GM21447 (cell line): ENCODE data around the gene KRTAP1-1.
"Not testable (repeated sequence)": the region's sequence is repeated elsewhere in the genome, so short reads cannot be mapped to it uniquely, and the experiment has no call there.

Source experiments
- ATAC-seq: cut with Tn5 transposase; IDR thresholded peaks from one replicate; pipeline ENCODE4 v1.9.1; 2021; ENCODE audit not compliant: unreplicated experiment

The KRTAP1-1 gene

GRCh38 chr17:41057547-41057946 is 16.3 kb upstream of the KRTAP1-1 start:
- ATAC-seq: no peak

- not testable (repeated sequence) for ATAC-seq
Observed at GRCh38 chr17:41055130-41055529, 13.9 kb upstream of the KRTAP1-1 start, which contains the start of gene KRTAP2-2. Gene KRTAP2-2 (minus strand): TSS chr17:41055230. CDS start chr17:41055211, 19 bp downstream.

- ATAC-seq: not testable (repeated sequence)
Observed at GRCh38 chr17:41054556-41054955, 13.3 kb upstream of the KRTAP1-1 start.

GRCh38 chr17:41054025-41054424 is 12.8 kb upstream of the KRTAP1-1 start:
- no peak for ATAC-seq

GRCh38 chr17:41052566-41052965 is 11.3 kb upstream of the KRTAP1-1 start:
- no peak for ATAC-seq

- no peak for ATAC-seq
Observed at GRCh38 chr17:41049110-41049509, 7.9 kb upstream of the KRTAP1-1 start.

- ATAC-seq: no peak
Observed at GRCh38 chr17:41048441-41048840, 7.2 kb upstream of the KRTAP1-1 start.

- ATAC-seq: not testable (repeated sequence)
Observed at GRCh38 chr17:41046735-41047465, 5.7 kb upstream of the KRTAP1-1 start, which contains the start of gene KRTAP2-1. Gene KRTAP2-1 (minus strand): TSS chr17:41047316. CDS start chr17:41047267, 49 bp downstream.

- no peak for ATAC-seq
Observed at GRCh38 chr17:41042953-41043352, 1.7 kb upstream of the KRTAP1-1 start.

- ATAC-seq: no peak
Observed at GRCh38 chr17:41037853-41038350, 3.3 kb downstream of the KRTAP1-1 start.

- not testable (repeated sequence) for ATAC-seq
Observed at GRCh38 chr17:41034346-41034935, 6.8 kb downstream of the KRTAP1-1 start, which contains the start of gene KRTAP1-3. Gene KRTAP1-3 (minus strand): TSS chr17:41034874. CDS start chr17:41034821, 53 bp downstream.

GRCh38 chr17:41029633-41030245 is 11.5 kb downstream of the KRTAP1-1 start, which contains the start of gene KRTAP1-4:
Gene KRTAP1-4 (minus strand): TSS chr17:41030195. CDS start chr17:41030078, 117 bp downstream.
- no peak for ATAC-seq

- no peak for ATAC-seq
Observed at GRCh38 chr17:41026715-41027471, 14.4 kb downstream of the KRTAP1-1 start, which contains the start of gene KRTAP1-5. Gene KRTAP1-5 (minus strand): TSS chr17:41027208. CDS start chr17:41027155, 53 bp downstream.

- no peak for ATAC-seq
Observed at GRCh38 chr17:41024697-41025096, 16.6 kb downstream of the KRTAP1-1 start.

GRCh38 chr17:41020336-41020735 is 20.9 kb downstream of the KRTAP1-1 start:
- ATAC-seq: no peak

- ATAC-seq: no peak
Observed at GRCh38 chr17:41019415-41019814, 21.8 kb downstream of the KRTAP1-1 start.

GRCh38 chr17:41018541-41018940 is 22.7 kb downstream of the KRTAP1-1 start:
- no peak for ATAC-seq

- ATAC-seq: no peak
Observed at GRCh38 chr17:41016578-41017215, 24.6 kb downstream of the KRTAP1-1 start.

- ATAC-seq: no peak
Observed at GRCh38 chr17:41015454-41015853, 25.8 kb downstream of the KRTAP1-1 start.

- ATAC-seq: no peak
Observed at GRCh38 chr17:41013606-41014005, 27.6 kb downstream of the KRTAP1-1 start.
